Choroid plexus epithelial cell (primary cell): ENCODE measurements around the gene STARD8.

Source experiments
- DNase-seq: peaks from one replicate; pipeline ENCODE4 v3.0.0-alpha.2; 2010; ENCODE audit warnings: low read depth
- H3K4me3 ChIP-seq: 2 replicates; pipeline ENCODE4 v1.5.1; 2011; ENCODE audit warnings: low read depth, mild to moderate bottlenecking, control low read depth, low read length, moderate library complexity
- TF ChIP-seq, protein P1 (sequence below): conservative IDR thresholded peaks from 2 replicates; pipeline ENCODE4 v1.5.1; 2011; ENCODE audit warnings: low read depth, mild to moderate bottlenecking, control low read depth, inconsistent platforms, low read length, moderate library complexity

STARD8 gene

DNA sequence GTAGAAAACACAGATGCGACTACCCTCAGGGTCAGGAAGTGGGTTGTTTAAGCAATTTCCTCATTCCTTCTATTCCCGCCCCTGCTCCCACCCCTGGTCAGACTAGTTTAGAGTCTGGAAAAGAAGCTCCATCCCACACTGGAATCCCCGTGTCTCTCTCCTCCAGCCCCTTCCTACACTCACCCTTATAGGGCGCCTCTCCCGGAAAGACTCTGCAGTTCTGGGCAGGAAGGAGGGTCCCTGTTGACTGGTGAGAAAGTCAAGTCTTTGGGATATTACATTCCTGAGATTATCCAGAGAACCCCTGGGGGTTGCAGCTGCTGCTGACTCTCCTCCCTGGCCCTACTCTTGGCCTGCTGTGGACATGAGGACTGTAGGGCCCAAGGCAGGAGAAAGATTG is 11.9 kb downstream of the STARD8 start:
- peak; percentile 33 for DNase-seq
- TF ChIP-seq, protein P1, sequence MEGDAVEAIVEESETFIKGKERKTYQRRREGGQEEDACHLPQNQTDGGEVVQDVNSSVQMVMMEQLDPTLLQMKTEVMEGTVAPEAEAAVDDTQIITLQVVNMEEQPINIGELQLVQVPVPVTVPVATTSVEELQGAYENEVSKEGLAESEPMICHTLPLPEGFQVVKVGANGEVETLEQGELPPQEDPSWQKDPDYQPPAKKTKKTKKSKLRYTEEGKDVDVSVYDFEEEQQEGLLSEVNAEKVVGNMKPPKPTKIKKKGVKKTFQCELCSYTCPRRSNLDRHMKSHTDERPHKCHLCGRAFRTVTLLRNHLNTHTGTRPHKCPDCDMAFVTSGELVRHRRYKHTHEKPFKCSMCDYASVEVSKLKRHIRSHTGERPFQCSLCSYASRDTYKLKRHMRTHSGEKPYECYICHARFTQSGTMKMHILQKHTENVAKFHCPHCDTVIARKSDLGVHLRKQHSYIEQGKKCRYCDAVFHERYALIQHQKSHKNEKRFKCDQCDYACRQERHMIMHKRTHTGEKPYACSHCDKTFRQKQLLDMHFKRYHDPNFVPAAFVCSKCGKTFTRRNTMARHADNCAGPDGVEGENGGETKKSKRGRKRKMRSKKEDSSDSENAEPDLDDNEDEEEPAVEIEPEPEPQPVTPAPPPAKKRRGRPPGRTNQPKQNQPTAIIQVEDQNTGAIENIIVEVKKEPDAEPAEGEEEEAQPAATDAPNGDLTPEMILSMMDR, result no peak
- H3K4me3 ChIP-seq, result no peak overlapping the region

DNA sequence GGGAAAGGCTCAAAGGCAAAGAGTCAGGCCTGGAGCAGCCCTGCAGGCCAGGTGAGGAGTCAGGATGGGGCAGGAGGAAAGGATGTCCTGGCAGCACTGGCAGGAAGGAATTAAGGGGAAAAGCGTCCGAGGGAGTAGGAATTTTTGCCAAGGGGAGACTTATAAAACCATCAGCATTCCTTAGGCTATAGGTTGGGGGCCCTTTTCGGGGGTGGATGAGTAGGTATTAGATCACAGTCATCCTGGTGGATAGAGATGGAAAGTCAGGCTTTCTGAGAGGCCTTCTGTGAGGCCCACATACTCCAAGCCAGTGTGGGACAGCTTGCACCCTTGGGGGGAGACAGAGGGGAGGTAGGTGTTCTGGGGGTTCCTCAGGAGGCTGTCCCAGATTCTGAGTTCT is 12.3 kb downstream of the STARD8 start:
- DNase-seq, result no peak
- no peak overlapping the region for H3K4me3 ChIP-seq
- TF ChIP-seq, protein P1, result no peak

DNA sequence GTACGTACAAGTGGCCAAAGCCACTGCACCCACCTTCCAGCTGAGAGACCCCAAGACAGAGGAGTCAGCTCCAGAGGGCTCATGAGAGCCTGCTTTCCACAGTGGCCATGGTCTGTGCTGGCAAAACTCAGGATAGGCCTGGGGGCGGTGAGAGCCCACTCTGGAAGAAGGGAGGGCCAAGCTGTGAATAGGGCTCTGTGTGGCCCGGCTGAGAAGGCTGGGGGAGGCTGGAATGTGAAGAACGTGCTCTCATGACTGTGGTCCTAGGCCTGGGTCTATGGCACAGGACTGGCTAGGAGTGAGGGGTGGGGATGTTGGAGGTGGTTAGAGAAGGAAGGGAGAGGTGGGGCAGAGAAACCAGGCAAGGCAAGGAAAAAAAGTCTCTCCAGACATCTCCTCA is 13.3 kb downstream of the STARD8 start:
- TF ChIP-seq, protein P1, result no peak

DNA sequence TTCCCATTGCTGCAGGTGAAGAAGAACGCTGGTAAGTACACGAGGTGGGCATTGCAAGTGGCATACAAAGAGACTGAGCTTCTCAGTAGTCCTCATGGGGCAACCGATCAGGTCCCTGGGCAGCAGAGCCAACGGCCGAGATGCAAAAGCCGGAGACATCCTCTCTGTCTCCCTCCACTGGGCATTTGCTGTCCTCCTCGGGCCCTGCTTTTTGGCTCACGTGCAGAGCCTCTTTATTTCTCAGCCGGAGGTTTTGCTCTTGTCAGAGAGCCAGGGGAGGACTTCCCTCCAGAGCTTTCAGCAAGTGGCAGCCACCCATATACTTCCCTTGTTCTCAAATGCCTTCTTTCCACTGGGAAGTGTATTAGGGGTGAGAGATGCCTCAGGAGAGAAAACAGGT is 18.0 kb downstream of the STARD8 start:
- H3K4me3 ChIP-seq, result no peak overlapping the region
- TF ChIP-seq, protein P1, result peak; percentile 47
- DNase-seq, result no peak

More for the DNA sequence above, 13.3 kb downstream of the STARD8 start:
- H3K4me3 ChIP-seq, result no peak overlapping the region
- no peak for DNase-seq

DNA sequence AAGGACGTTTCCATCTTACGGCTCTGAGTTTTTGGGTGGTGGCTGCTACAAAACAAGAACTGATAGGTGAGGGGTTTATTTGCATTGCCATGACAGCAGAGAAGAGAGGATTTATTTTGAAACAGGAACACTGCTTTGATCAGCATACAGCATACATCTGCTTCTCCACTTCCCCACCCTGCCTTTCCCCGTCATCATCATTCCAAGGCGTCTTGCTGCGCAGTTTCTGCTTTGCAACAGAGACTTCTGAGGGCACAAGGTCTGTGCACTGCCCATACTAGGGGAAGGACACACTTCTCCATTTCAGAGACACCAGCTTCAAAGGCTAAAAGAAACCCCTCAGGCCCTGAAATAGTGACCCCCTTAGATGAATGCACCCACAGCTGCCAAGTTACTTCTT is 19.1 kb downstream of the STARD8 start:
- no peak overlapping the region for H3K4me3 ChIP-seq
- no peak for DNase-seq
- TF ChIP-seq, protein P1, result no peak

DNA sequence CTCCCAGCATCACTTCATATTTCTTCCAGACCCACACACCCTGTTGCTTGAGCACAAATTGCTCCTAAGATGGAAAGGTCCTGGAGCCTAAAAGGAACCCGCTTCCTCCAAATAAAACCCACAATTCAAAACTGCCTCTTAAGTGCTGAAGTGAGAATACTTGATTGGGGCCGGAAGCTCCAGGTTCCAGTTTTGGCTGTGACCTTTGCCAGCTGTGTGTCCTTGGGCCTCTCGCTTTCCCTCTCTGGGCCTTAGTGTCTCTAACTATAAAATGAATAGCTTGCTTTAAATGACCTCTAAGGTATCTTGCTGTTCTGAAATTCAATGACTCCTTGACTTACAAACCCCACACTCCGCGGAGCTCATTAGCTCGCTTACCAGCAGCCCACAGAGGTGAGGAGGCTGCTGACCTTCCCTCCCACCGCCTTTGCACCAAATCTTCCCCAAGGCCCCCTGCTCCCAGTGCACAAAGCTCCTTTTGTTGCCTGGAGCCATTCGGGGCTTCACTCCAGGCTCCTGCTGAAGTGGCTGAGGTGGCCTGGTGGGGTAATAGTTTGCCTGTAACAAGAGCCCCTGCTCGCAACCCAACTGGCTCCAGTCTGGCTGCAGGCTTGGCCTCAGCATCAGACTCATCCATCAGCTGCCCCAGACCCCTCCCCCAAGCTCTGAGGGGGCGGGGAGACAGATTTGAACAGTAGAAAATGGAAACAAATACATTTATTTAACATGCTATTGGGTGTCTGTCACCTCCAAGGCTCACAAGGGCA is 21.8 kb downstream of the STARD8 start:
- TF ChIP-seq, protein P1, result no peak
- no peak overlapping the region for H3K4me3 ChIP-seq
- DNase-seq, result no peak

DNA sequence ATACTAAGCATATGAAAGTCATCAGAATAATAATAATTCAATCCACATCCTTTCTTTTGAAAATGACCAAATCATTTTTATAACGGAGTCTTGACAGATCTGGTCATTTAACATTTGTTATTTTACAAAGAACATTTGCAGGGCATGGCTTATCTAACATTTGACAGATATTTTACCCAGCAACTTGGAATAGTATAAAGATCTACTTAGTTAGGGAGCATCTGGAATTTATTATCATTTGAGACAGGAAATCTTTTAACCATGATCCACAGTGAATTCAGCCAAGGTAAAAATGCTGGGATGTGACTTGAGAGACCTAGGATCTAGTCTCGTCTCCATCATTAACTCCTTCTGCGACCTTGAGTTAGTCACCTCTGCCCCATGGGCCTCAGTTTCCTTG is 22.4 kb downstream of the STARD8 start:
- DNase-seq, result no peak
- TF ChIP-seq, protein P1, result no peak

More for the DNA sequence above, 22.4 kb downstream of the STARD8 start:
- H3K4me3 ChIP-seq, result no peak overlapping the region
